Smooth muscle cell (in vitro differentiated cells): Measurements from ENCODE around the gene CLSTN2. TPM values are rescaled to one million over a fixed set of nuclear protein-coding genes. Genes with fewer than 3 reads are reported as not detected.

ENCODE experiments used
- DNase-seq: peaks from one replicate; lab custom pipeline; 2025; ENCODE audit not compliant: unreplicated experiment; lab: John Stamatoyannopoulos, UW
- H2AFZ ChIP-seq: fragments of 200-600 bp; sonication (generic); 2 replicates; pipeline ENCODE4 v1.6.0; 2016; ENCODE audit warnings: antibody characterized with exemption, low read depth, mild to moderate bottlenecking
- H3F3A ChIP-seq: fragments of 200-600 bp; sonication (generic); 2 replicates; pipeline ENCODE4 v1.6.0; 2017; ENCODE audit warnings: antibody characterized with exemption, low read depth
- H3K27ac ChIP-seq: fragments of 200-600 bp; sonication (generic); 2 replicates; pipeline ENCODE4 v1.5.1; 2016; ENCODE audit warnings: low read depth, mild to moderate bottlenecking
- H3K27me3 ChIP-seq: fragments of 200-600 bp; sonication (generic); 2 replicates; pipeline ENCODE4 v1.6.1; 2016; ENCODE audit warnings: low read depth, mild to moderate bottlenecking
- H3K36me3 ChIP-seq: fragments of 200-600 bp; sonication (generic); 2 replicates; pipeline ENCODE4 v1.5.1; 2016; ENCODE audit warnings: low read depth
- H3K4me1 ChIP-seq: fragments of 200-600 bp; sonication (generic); 2 replicates; pipeline ENCODE4 v1.5.1; 2016; ENCODE audit warnings: low read depth
- H3K4me2 ChIP-seq: fragments of 200-600 bp; sonication (generic); 2 replicates; pipeline ENCODE4 v1.6.0; 2016; ENCODE audit warnings: mild to moderate bottlenecking
- H3K4me3 ChIP-seq: fragments of 200-600 bp; sonication (generic); 2 replicates; pipeline ENCODE4 v1.5.1; 2016; ENCODE audit warnings: mild to moderate bottlenecking
- H3K79me2 ChIP-seq: fragments of 200-600 bp; sonication (generic); 2 replicates; pipeline ENCODE4 v1.6.0; 2016; ENCODE audit warnings: low read depth, mild to moderate bottlenecking
- H3K9ac ChIP-seq: fragments of 200-600 bp; sonication (generic); 2 replicates; pipeline ENCODE4 v1.6.0; 2016; ENCODE audit warnings: low read depth
- H3K9me3 ChIP-seq: fragments of 200-600 bp; sonication (generic); replicated peaks from 2 replicates; pipeline ENCODE4 v1.5.1; 2016; ENCODE audit warnings: low read depth
- H4K20me1 ChIP-seq: fragments of 200-600 bp; sonication (generic); 2 replicates; pipeline ENCODE4 v1.6.0; 2016; ENCODE audit warnings: low read depth
- WGBS: methylation state at CpG from one replicate; pipeline ENCODE4 v1.1.7; 2016; ENCODE audit warnings: low lambda C conversion rate; 5-methylcytosine and 5-hydroxymethylcytosine counted together
- polyA plus RNA-seq: library from polyadenylated mRNA; unstranded; fragments of >200 nt; fragmentation: Nextera tagmentation; extraction: Ambion mirVana; gene quantifications from 2 replicates; pipeline ENCODE4 v1.2.1, GENCODE V29; 2016
- total RNA-seq: library from RNA; depleted of rRNA; stranded (reverse); fragments of >200 nt; gene quantifications from 2 replicates; pipeline ENCODE4 v1.2.3, GENCODE V29; 2014
- TF ChIP-seq, protein P1 (sequence below): fragments of 200-600 bp; sonication (generic); IDR thresholded peaks from 2 replicates; pipeline ENCODE4 v1.5.1; 2017; ENCODE audit warnings: borderline replicate concordance, mild to moderate bottlenecking, antibody characterized with exemption; ENCODE audit not compliant: insufficient read depth, poor library complexity, severe bottlenecking

CLSTN2 gene
- total and polyA plus RNA-seq, 2 experiments from 2014 or later: 0.91 to 1.5 TPM

DNA sequence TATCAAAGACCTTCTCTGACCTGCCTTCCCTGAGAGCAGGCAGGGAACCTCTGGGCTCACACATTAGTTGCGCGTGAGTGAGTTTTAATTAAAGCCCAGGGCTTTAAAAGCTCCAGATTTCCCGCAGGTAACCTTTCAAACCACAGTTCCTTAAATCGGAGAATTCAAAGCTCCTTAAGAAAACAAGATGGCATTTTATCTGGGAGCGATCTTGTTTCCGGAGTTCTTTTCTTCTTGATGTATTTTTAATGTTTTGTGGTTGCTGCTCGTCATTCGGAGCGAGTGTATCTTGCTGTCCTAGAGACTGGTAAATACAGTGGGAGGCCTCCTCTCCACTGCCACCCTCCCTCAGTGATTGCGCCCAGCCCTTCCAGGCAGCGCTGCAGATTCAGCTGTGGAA, 284.3 kb downstream of the CLSTN2 start:
- Histone ChIP-seq H3K9ac (no peak overlapping the region), H3K36me3 (no peaks in the 10 kb centered on the region), H3K9me3 (no peaks in the 10 kb centered on the region), H4K20me1 (no peaks in the 10 kb centered on the region), H3K4me3 (no peak overlapping the region), H3K27me3 (peaks cover 6% of the 10 kb centered on the region), H3K79me2 (no peaks in the 10 kb centered on the region), H3K4me1 (peaks cover 8% of the 10 kb centered on the region), H3K27ac (no peak overlapping the region), H3K4me2 (no peak overlapping the region), H3F3A (no peaks in the 10 kb centered on the region), H2AFZ (no peak overlapping the region)
- no peak for DNase-seq
- TF ChIP-seq, protein P1, sequence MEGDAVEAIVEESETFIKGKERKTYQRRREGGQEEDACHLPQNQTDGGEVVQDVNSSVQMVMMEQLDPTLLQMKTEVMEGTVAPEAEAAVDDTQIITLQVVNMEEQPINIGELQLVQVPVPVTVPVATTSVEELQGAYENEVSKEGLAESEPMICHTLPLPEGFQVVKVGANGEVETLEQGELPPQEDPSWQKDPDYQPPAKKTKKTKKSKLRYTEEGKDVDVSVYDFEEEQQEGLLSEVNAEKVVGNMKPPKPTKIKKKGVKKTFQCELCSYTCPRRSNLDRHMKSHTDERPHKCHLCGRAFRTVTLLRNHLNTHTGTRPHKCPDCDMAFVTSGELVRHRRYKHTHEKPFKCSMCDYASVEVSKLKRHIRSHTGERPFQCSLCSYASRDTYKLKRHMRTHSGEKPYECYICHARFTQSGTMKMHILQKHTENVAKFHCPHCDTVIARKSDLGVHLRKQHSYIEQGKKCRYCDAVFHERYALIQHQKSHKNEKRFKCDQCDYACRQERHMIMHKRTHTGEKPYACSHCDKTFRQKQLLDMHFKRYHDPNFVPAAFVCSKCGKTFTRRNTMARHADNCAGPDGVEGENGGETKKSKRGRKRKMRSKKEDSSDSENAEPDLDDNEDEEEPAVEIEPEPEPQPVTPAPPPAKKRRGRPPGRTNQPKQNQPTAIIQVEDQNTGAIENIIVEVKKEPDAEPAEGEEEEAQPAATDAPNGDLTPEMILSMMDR: no peak
- 81% methylated on average over 11 of the region's 11 CpGs for WGBS

DNA sequence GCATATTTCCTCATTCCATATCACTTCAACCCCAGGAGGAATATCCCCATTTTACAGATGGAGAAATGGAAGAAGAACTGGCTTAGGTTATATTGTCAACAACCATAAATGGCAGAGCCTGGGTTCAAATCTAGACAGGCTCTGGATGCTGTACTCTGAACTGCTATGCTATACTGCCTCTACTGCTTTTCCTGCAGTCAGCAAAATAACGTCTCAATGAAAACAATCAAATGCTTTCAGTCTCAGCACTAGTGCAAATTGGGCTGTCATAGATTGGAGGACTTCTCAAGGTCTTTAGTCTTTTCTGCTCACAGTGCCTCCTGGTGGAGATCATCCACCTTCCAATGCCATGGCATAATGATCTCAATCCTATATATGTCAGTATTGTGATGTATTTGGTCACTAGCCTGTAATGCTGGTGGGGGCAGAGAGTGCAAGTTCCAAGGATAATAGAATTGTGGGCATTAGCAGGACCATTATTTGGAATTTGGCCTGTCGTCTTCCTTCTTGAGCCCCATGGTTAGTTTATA, 285.0 kb downstream of the CLSTN2 start:
- peaks cover 6% of the 10 kb centered on the region for H3K27me3 ChIP-seq
- H3K4me2 ChIP-seq: no peak overlapping the region
- no peak overlapping the region for H3K9ac ChIP-seq
- H3K4me1 ChIP-seq: peaks cover 8% of the 10 kb centered on the region
- no peak overlapping the region for H3K4me3 ChIP-seq
- H3F3A ChIP-seq: no peaks in the 10 kb centered on the region
- H3K79me2 ChIP-seq: no peaks in the 10 kb centered on the region
- no peaks in the 10 kb centered on the region for H4K20me1 ChIP-seq
- H3K36me3 ChIP-seq: no peaks in the 10 kb centered on the region
- H3K9me3 ChIP-seq: no peaks in the 10 kb centered on the region
- DNase-seq: no peak
- no peak overlapping the region for H3K27ac ChIP-seq
- H2AFZ ChIP-seq: no peak overlapping the region
- WGBS: 84% methylated on average over 2 of the region's 2 CpGs
- TF ChIP-seq, protein P1: no peak

DNA sequence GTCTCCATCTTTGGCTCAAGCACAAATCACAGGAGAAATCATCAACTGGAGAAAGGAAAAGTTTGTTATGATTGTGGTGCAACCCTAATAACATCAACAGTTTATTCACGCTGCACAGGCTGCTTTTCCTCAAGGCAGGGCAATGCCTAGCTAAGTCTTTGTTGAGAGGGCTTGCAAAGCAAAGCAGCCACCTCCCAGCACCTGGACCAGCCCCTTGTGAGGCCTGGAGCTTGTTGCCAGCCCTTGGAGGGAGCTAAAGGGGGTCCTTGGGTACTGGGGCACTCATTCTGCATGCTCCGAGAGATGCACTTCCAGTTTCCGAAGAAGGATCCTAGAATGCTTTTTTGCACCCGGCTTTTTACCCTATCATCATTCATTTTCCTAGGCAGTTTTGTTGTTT, 288.2 kb downstream of the CLSTN2 start:
- Histone ChIP-seq H3K4me3 (no peak overlapping the region), H3K4me1 (peaks cover 5% of the 10 kb centered on the region), H3K27ac (no peak overlapping the region), H4K20me1 (no peaks in the 10 kb centered on the region), H3K9me3 (no peaks in the 10 kb centered on the region), H3K27me3 (peaks cover 2% of the 10 kb centered on the region), H3F3A (no peaks in the 10 kb centered on the region), H2AFZ (no peak overlapping the region), H3K4me2 (no peak overlapping the region), H3K79me2 (no peaks in the 10 kb centered on the region), H3K9ac (no peak overlapping the region), H3K36me3 (no peaks in the 10 kb centered on the region)
- WGBS: 92% methylated on average over 4 of the region's 4 CpGs
- TF ChIP-seq, protein P1: no peak
- DNase-seq: no peak

DNA sequence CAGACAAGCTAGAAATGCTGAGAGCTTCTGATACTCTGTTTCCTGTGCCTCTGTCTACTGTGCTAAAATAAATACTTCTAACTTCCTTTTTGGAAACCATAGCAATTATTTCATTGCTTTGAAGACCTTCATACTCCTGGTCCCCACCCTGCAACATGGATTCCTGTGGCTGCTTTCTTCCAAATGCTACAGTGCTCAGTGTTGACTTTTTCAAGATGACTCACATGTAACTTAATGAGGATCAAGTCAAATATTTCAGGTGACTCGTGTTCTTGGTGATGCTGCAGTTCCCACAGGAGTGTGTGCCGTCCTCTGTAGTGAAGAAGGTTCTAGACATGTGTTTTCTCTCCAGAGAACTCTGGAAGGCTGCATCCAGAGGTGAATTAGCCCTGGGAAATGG, 288.6 kb downstream of the CLSTN2 start:
- no peaks in the 10 kb centered on the region for H4K20me1 ChIP-seq
- no peak overlapping the region for H2AFZ ChIP-seq
- no peak overlapping the region for H3K4me2 ChIP-seq
- H3K27ac ChIP-seq: peak overlapping the region; percentile 1
- TF ChIP-seq, protein P1: no peak
- peaks cover under 1% of the 10 kb centered on the region for H3K4me1 ChIP-seq
- no peak overlapping the region for H3K9ac ChIP-seq
- no peaks in the 10 kb centered on the region for H3K36me3 ChIP-seq
- WGBS: 26% methylated on average over 2 of the region's 2 CpGs
- H3F3A ChIP-seq: no peaks in the 10 kb centered on the region
- no peak overlapping the region for H3K4me3 ChIP-seq
- no peaks in the 10 kb centered on the region for H3K27me3 ChIP-seq
- DNase-seq: no peak
- H3K9me3 ChIP-seq: no peaks in the 10 kb centered on the region
- no peaks in the 10 kb centered on the region for H3K79me2 ChIP-seq
